Activated T-helper 1 cell treated with anti-CD3 and anti-CD28 coated beads, Interleukin-12 subunit alpha, Interleukin-12 subunit beta, Interleukin-2, Interleukin-4 antibody, amounts not matched to agents 30 ng/mL and 10 ng/mL and 1 ng/mL, durations not matched to agents 14 hours and 24 hours and 36 hours (primary cell): Measurements from ENCODE around the gene ELF1. TPM values are rescaled to one million over a fixed set of nuclear protein-coding genes. Genes with fewer than 3 reads are reported as not detected.

Experiments
- DNase-seq: peaks from one replicate; pipeline ENCODE4 v3.0.0; 2021; ENCODE audit warnings: low spot score
- H3K27ac Mint-ChIP-seq: one replicate; pipeline ENCODE4 v1.8.0; 2021; ENCODE audit warnings: mild to moderate bottlenecking, mixed read lengths
- H3K27me3 Mint-ChIP-seq: one replicate; pipeline ENCODE4 v1.8.0; 2022; ENCODE audit warnings: mild to moderate bottlenecking, moderate library complexity, mixed read lengths; ENCODE audit not compliant: insufficient read depth
- H3K36me3 Mint-ChIP-seq: one replicate; pipeline ENCODE4 v1.8.0; 2021; ENCODE audit warnings: low read depth, mixed read lengths
- H3K4me1 Mint-ChIP-seq: one replicate; pipeline ENCODE4 v1.8.0; 2021; ENCODE audit warnings: low read depth, mixed read lengths
- H3K4me3 Mint-ChIP-seq: one replicate; pipeline ENCODE4 v1.8.0; 2021; ENCODE audit warnings: mild to moderate bottlenecking, moderate library complexity, mixed read lengths
- H3K9me3 Mint-ChIP-seq: one replicate; pipeline ENCODE4 v1.8.0; 2021; ENCODE audit warnings: mixed read lengths
- intact Hi-C: fragments of 100-400 bp; cut with micrococcal nuclease; formaldehyde crosslinking; loops from one replicate; pipeline ENCODE4 v1.15.1; 2024
- total RNA-seq: library from RNA; stranded (reverse); gene quantifications from 2 replicates; pipeline ENCODE4 v1.2.3, GENCODE V29; 2022

ELF1 gene
- total RNA-seq, 1 donor from 2014 or later, result 75.3 TPM

GRCh38 chr13:40995997-40996396 is 23.1 kb downstream of the ELF1 start:
- Mint-ChIP-seq H3K27me3 (no peaks in the 10 kb centered on the region), H3K9me3 (no peaks in the 10 kb centered on the region), H3K4me3 (no peak overlapping the region), H3K27ac (peak overlapping the region; percentile 15), H3K36me3 (peaks cover 19% of the 10 kb centered on the region), H3K4me1 (peaks cover 84% of the 10 kb centered on the region)
- intact Hi-C loops, result loop anchor here (1.0 kb wide), 2 partner anchors 9 to 12 kb away; no protein-coding TSS in a partner anchor
- no peak for DNase-seq

- peaks cover 17% of the 10 kb centered on the region for H3K36me3 Mint-ChIP-seq
- intact Hi-C loops, result loop anchor here (1.0 kb wide), 2 partner anchors 10 to 11 kb away; no protein-coding TSS in a partner anchor
- H3K9me3 Mint-ChIP-seq, result no peaks in the 10 kb centered on the region
- no peak for DNase-seq
- H3K4me3 Mint-ChIP-seq, result peak overlapping the region; percentile 73
- peaks cover 85% of the 10 kb centered on the region for H3K4me1 Mint-ChIP-seq
- peak overlapping the region; percentile 79 for H3K27ac Mint-ChIP-seq
- H3K27me3 Mint-ChIP-seq, result no peaks in the 10 kb centered on the region
Observed at GRCh38 chr13:40994581-40995230, 24.4 kb downstream of the ELF1 start.

GRCh38 chr13:40993987-40994386 is 25.1 kb downstream of the ELF1 start:
- intact Hi-C loops, result no loop called here
- Mint-ChIP-seq H3K36me3 (peaks cover 13% of the 10 kb centered on the region), H3K9me3 (no peaks in the 10 kb centered on the region), H3K27ac (peak overlapping the region; percentile 55), H3K27me3 (no peaks in the 10 kb centered on the region), H3K4me1 (peaks cover 78% of the 10 kb centered on the region), H3K4me3 (no peak overlapping the region)
- DNase-seq, result no peak

- no peaks in the 10 kb centered on the region for H3K9me3 Mint-ChIP-seq
- no peak overlapping the region for H3K4me3 Mint-ChIP-seq
- H3K36me3 Mint-ChIP-seq, result peaks cover 10% of the 10 kb centered on the region
- peaks cover 79% of the 10 kb centered on the region for H3K4me1 Mint-ChIP-seq
- intact Hi-C loops, result no loop called here
- H3K27me3 Mint-ChIP-seq, result no peaks in the 10 kb centered on the region
- H3K27ac Mint-ChIP-seq, result peak overlapping the region; percentile 76
- no peak for DNase-seq
Observed at GRCh38 chr13:40992678-40993518, 26.2 kb downstream of the ELF1 start.

GRCh38 chr13:40987606-40988280 is 31.4 kb downstream of the ELF1 start:
- no peaks in the 10 kb centered on the region for H3K27me3 Mint-ChIP-seq
- H3K4me3 Mint-ChIP-seq, result no peak overlapping the region
- H3K9me3 Mint-ChIP-seq, result no peaks in the 10 kb centered on the region
- peaks cover 4% of the 10 kb centered on the region for H3K36me3 Mint-ChIP-seq
- intact Hi-C loops, result no loop called here
- no peak for DNase-seq
- peak overlapping the region; percentile 61 for H3K27ac Mint-ChIP-seq
- peaks cover 71% of the 10 kb centered on the region for H3K4me1 Mint-ChIP-seq

GRCh38 chr13:40986101-40986856 is 32.8 kb downstream of the ELF1 start:
- intact Hi-C loops, result no loop called here
- no peak for DNase-seq
- peaks cover 11% of the 10 kb centered on the region for H3K36me3 Mint-ChIP-seq
- no peaks in the 10 kb centered on the region for H3K27me3 Mint-ChIP-seq
- H3K4me1 Mint-ChIP-seq, result peaks cover 68% of the 10 kb centered on the region
- H3K27ac Mint-ChIP-seq, result peak overlapping the region; percentile 93
- peak overlapping the region; percentile 83 for H3K4me3 Mint-ChIP-seq
- H3K9me3 Mint-ChIP-seq, result no peaks in the 10 kb centered on the region

- H3K4me3 Mint-ChIP-seq, result peak overlapping the region; percentile 83
- intact Hi-C loops, result loop anchor here (2.0 kb wide), 1 partner anchor 19 kb away; no protein-coding TSS in a partner anchor
- DNase-seq, result no peak
- H3K4me1 Mint-ChIP-seq, result peaks cover 66% of the 10 kb centered on the region
- H3K27me3 Mint-ChIP-seq, result no peaks in the 10 kb centered on the region
- H3K36me3 Mint-ChIP-seq, result peaks cover 14% of the 10 kb centered on the region
- H3K27ac Mint-ChIP-seq, result peak overlapping the region; percentile 93
- H3K9me3 Mint-ChIP-seq, result no peaks in the 10 kb centered on the region
Observed at GRCh38 chr13:40985381-40986100, 33.6 kb downstream of the ELF1 start.

GRCh38 chr13:40984668-40985366 is 34.3 kb downstream of the ELF1 start:
- H3K36me3 Mint-ChIP-seq, result peaks cover 17% of the 10 kb centered on the region
- H3K27ac Mint-ChIP-seq, result peak overlapping the region; percentile 93
- H3K27me3 Mint-ChIP-seq, result no peaks in the 10 kb centered on the region
- peak overlapping the region; percentile 83 for H3K4me3 Mint-ChIP-seq
- intact Hi-C loops, result loop anchor here (1.0 to 5.0 kb wide), 3 partner anchors 10 to 327 kb away; partner anchors contain the start of gene NAA16
- peaks cover 73% of the 10 kb centered on the region for H3K4me1 Mint-ChIP-seq
- no peaks in the 10 kb centered on the region for H3K9me3 Mint-ChIP-seq
- no peak for DNase-seq

- peak overlapping the region; percentile 91 for H3K4me3 Mint-ChIP-seq
- peaks cover 79% of the 10 kb centered on the region for H3K4me1 Mint-ChIP-seq
- DNase-seq, result no peak
- H3K27me3 Mint-ChIP-seq, result no peaks in the 10 kb centered on the region
- peak overlapping the region; percentile 90 for H3K27ac Mint-ChIP-seq
- H3K9me3 Mint-ChIP-seq, result no peaks in the 10 kb centered on the region
- intact Hi-C loops, result loop anchor here (1.0 to 5.0 kb wide), 6 partner anchors 11 to 328 kb away; partner anchors contain the start of genes MRPS31 and NAA16
- H3K36me3 Mint-ChIP-seq, result peaks cover 17% of the 10 kb centered on the region
Observed at GRCh38 chr13:40983725-40984667, 35.1 kb downstream of the ELF1 start.

GRCh38 chr13:40983259-40983658 is 35.9 kb downstream of the ELF1 start:
- Mint-ChIP-seq H3K27ac (peak overlapping the region; percentile 90), H3K27me3 (no peaks in the 10 kb centered on the region), H3K9me3 (no peaks in the 10 kb centered on the region), H3K4me3 (peak overlapping the region; percentile 91), H3K4me1 (peaks cover 79% of the 10 kb centered on the region), H3K36me3 (peaks cover 17% of the 10 kb centered on the region)
- no peak for DNase-seq
- intact Hi-C loops, result loop anchor here (2.0 to 5.0 kb wide), 4 partner anchors 62 to 329 kb away; partner anchors contain the start of genes MRPS31 and NAA16
